CD4-positive, alpha-beta memory T cell (primary cell): Measurements from ENCODE around the gene ARID4A. TPM values are rescaled to one million over a fixed set of nuclear protein-coding genes. Genes with fewer than 3 reads are reported as not detected.
A peak's percentile ranks its signal among the peaks of the same experiment; 100 is the strongest.
"Not testable (repeated sequence)": the region's sequence is repeated elsewhere in the genome, so short reads cannot be mapped to it uniquely, and the experiment has no call there.

ENCODE experiments used
- CTCF ChIA-PET: fragments of 350-600 bp; sonication (Branson Sonifier 250); formaldehyde crosslinking; loops from one replicate; lab custom pipeline; 2021; ENCODE audit warnings: inconsistent platforms; ENCODE audit not compliant: partially characterized antibody; lab: Charles Lee
- POLR2A ChIA-PET: fragments of 350-600 bp; sonication (Branson Sonifier 250); formaldehyde crosslinking; loops from one replicate; lab custom pipeline; 2021; ENCODE audit not compliant: partially characterized antibody; lab: Charles Lee
- DNase-seq, 5 donors: peaks; one replicate each; pipeline versions ENCODE4 v3.0.0 to v3.0.0-alpha.2; 2020 to 2022; ENCODE audit warnings: mixed read lengths in 1 of 5
- H3K27ac ChIP-seq: one replicate; pipeline ENCODE4 v1.7.0; 2013; ENCODE audit warnings: low read depth, low read length
- H3K27me3 ChIP-seq: 2 replicates; pipeline ENCODE4 v1.7.0; 2013; ENCODE audit warnings: mild to moderate bottlenecking, low read length, moderate library complexity; ENCODE audit not compliant: insufficient read depth
- H3K36me3 ChIP-seq: 2 replicates; pipeline ENCODE4 v1.7.0; 2013; ENCODE audit warnings: mild to moderate bottlenecking, low read length, moderate library complexity; ENCODE audit not compliant: insufficient read depth
- H3K4me1 ChIP-seq: 2 replicates; pipeline ENCODE4 v1.7.0; 2013; ENCODE audit warnings: mild to moderate bottlenecking, low read length, moderate library complexity; ENCODE audit not compliant: insufficient read depth
- H3K4me3 ChIP-seq, 2 donors: one replicate each; pipeline ENCODE4 v1.7.0; 2013; ENCODE audit warnings: low read length in 2 of 2, mild to moderate bottlenecking in 1 of 2
- H3K9me3 ChIP-seq, 2 donors: one replicate each; pipeline ENCODE4 v1.7.0; 2013; ENCODE audit warnings: low read length in 2 of 2, control low read depth in 1 of 2; ENCODE audit not compliant: control insufficient read depth in 1 of 2
- H3K27ac Mint-ChIP-seq, 7 donors: one replicate each; pipeline ENCODE4 v1.8.0; 2020 to 2021; ENCODE audit warnings: mixed read lengths in 7 of 7, mild to moderate bottlenecking in 6 of 7, inconsistent platforms in 3 of 7, moderate library complexity in 3 of 7
- H3K27me3 Mint-ChIP-seq, 2 donors: one replicate each; pipeline ENCODE4 v1.8.0; 2020 to 2021; ENCODE audit warnings: mixed read lengths in 2 of 2
- H3K36me3 Mint-ChIP-seq, 2 donors: one replicate each; pipeline ENCODE4 v1.8.0; 2020 to 2021; ENCODE audit warnings: mixed read lengths in 2 of 2, inconsistent platforms in 1 of 2, mild to moderate bottlenecking in 1 of 2
- H3K4me1 Mint-ChIP-seq, 4 donors: one replicate each; pipeline ENCODE4 v1.8.0; 2020 to 2021; ENCODE audit warnings: mixed read lengths in 4 of 4, mild to moderate bottlenecking in 1 of 4
- H3K4me3 Mint-ChIP-seq, 8 donors: one replicate each; pipeline ENCODE4 v1.8.0; 2020 to 2021; ENCODE audit warnings: mixed read lengths in 8 of 8, mild to moderate bottlenecking in 7 of 8, moderate library complexity in 6 of 8, inconsistent platforms in 3 of 8
- H3K9me3 Mint-ChIP-seq, 8 donors: one replicate each; pipeline ENCODE4 v1.8.0; 2020 to 2021; ENCODE audit warnings: mixed read lengths in 8 of 8, mild to moderate bottlenecking in 5 of 8, inconsistent platforms in 3 of 8, moderate library complexity in 1 of 8
- intact Hi-C: fragments of 100-400 bp; cut with micrococcal nuclease; formaldehyde crosslinking; loops from one replicate; pipeline ENCODE4 v1.15.1; 2023
- polyA plus RNA-seq, 2 donors: library from polyadenylated mRNA; unstranded; fragments of 300-500 nt; fragmentation: Illumina TruSeq; gene quantifications; one replicate each; pipeline ENCODE4 v1.2.3, GENCODE V29; 2021
- total RNA-seq, 2 experiments: library from RNA; stranded (reverse); gene quantifications; one replicate each; pipeline ENCODE4 v1.2.3, GENCODE V29; 2021

Gene ARID4A
- total and polyA plus RNA-seq, 4 experiments from 2014 or later = 12.8 to 84.1 (median 58.8) TPM

DNA sequence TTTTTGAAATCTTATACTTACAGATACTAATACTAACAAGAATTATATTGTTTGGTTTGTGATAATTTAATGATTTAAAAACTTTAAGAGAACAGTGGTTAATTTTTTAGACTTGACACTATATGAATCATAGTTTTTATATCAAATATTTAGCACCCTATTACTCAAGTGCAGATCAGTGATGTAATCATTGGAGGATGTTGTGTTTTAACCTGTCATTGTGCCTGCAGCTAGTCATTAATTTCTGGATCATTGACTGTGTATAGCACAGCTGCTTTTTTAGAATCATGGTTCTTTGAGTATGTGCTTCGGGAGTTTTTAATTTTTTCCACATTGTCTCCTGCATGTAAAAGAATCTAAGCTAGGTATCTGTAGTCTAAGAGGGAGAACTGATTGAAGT is 17.3 kb downstream of the ARID4A start:
- Histone ChIP-seq H3K4me1 (peaks cover 5% of the 10 kb centered on the region), H3K9me3 (no peaks in the 10 kb centered on the region), H3K27ac (no peak overlapping the region), H3K4me3 (no peak overlapping the region), H3K36me3 (peaks cover 12% of the 10 kb centered on the region), H3K27me3 (no peaks in the 10 kb centered on the region)
- Mint-ChIP-seq H3K4me3 (no peak overlapping the region), H3K27ac (no peak overlapping the region), H3K27me3 (no peaks in the 10 kb centered on the region), H3K36me3 (peaks cover 24 to 48% of the 10 kb centered on the region in 2 donors), H3K9me3 (no peaks in the 10 kb centered on the region), H3K4me1 (peaks cover 2 to 9% (median 6%) of the 10 kb centered on the region in 4 donors)
- intact Hi-C loops = no loop called here
- CTCF ChIA-PET = interaction anchor here (1.3 kb wide), 1 partner anchor 12 kb away, joined by 3 read pairs; no protein-coding TSS in a partner anchor
- POLR2A ChIA-PET = no interaction called here
- DNase-seq = no peak

DNA sequence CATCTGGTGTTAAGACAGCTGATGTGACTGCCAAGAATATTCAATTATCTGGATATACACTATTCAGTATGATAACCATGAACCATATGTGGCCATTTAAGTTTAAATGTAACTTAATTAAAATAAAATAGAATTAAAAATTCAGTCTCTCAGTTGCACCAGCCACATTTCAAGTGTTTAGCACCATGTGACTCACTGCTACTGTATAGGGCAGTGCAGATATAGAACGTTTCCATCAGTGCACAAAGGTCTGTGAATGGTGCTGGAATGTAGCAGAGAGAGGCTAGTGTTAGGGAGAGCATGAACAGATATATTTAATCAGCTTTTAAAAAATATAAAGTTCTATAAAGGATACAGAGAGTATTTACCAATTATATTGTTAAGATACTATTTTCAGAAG is 28.7 kb downstream of the ARID4A start:
- CTCF ChIA-PET = interaction anchor here (1.0 to 2.2 kb wide), 3 partner anchors 11 to 69 kb away, joined by 3 to 9 read pairs (median 5); partner anchors contain the start of genes ARID4A and TOMM20L
- intact Hi-C loops = no loop called here

DNA sequence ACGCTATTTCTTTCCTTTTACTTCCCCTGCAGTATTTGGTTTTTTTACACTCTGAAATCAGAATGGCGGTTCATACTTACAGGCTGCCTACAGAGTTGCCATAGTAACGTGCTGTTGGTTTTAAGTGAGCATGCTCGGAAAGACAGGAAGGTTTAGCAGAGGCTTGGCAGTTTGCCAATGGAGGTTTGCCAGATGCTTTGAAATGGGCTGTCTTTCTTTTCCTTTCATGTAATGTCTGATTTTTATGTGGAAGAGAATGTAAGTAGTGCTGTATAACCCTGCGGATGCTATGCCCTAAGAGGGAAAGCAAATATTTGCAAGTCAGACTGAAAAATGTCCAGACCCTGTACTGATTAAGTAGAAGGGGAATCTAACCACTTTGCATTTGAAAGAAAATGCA is 32.8 kb downstream of the ARID4A start:
- H3K27ac ChIP-seq = peak overlapping the region; percentile 55
- no peak overlapping the region for H3K4me3 ChIP-seq
- ChIA-PET POLR2A (interaction anchor here (3.6 kb wide), 1 partner anchor 33 kb away, joined by 21 read pairs; the partner anchor contains the start of gene ARID4A), CTCF (no interaction called here)
- peaks cover 24% of the 10 kb centered on the region for H3K36me3 ChIP-seq
- H3K9me3 ChIP-seq = no peaks in the 10 kb centered on the region
- Mint-ChIP-seq H3K36me3 (peaks cover 25 to 46% of the 10 kb centered on the region in 2 donors), H3K9me3 (no peaks in the 10 kb centered on the region), H3K4me3 (peak overlapping the region; percentile 49 to 78 (median 71)), H3K4me1 (peaks cover 17 to 20% (median 17%) of the 10 kb centered on the region in 4 donors), H3K27me3 (no peaks in the 10 kb centered on the region), H3K27ac (peak overlapping the region; percentile 85 to 97 (median 95))
- intact Hi-C loops = loop anchor here (1.0 to 5.0 kb wide), 5 partner anchors 33 to 134 kb away; partner anchors contain the start of genes ARID4A, KIAA0586, PSMA3 and TIMM9
- H3K27me3 ChIP-seq = no peaks in the 10 kb centered on the region
- DNase-seq = peak; percentile 92 to 97 (median 96)
- peaks cover 21% of the 10 kb centered on the region for H3K4me1 ChIP-seq

More for the DNA sequence above, 28.7 kb downstream of the ARID4A start:
- Mint-ChIP-seq H3K36me3 (peaks cover 30 to 56% of the 10 kb centered on the region in 2 donors), H3K27ac (peak overlapping the region in 2 of 7 donors; percentile 17 to 79), H3K4me1 (peaks cover 10 to 15% (median 11%) of the 10 kb centered on the region in 4 donors), H3K9me3 (no peaks in the 10 kb centered on the region), H3K4me3 (no peak overlapping the region), H3K27me3 (no peaks in the 10 kb centered on the region)
- Histone ChIP-seq H3K4me3 (no peak overlapping the region), H3K9me3 (no peaks in the 10 kb centered on the region), H3K27me3 (no peaks in the 10 kb centered on the region), H3K36me3 (peaks cover 34% of the 10 kb centered on the region), H3K4me1 (peaks cover 16% of the 10 kb centered on the region), H3K27ac (no peak overlapping the region)
- no peak for DNase-seq
- POLR2A ChIA-PET = interaction anchor here (1.0 to 4.0 kb wide), 4 partner anchors 27 to 83 kb away, joined by 3 to 23 read pairs (median 3); partner anchors contain the start of genes ARID4A and TOMM20L

DNA sequence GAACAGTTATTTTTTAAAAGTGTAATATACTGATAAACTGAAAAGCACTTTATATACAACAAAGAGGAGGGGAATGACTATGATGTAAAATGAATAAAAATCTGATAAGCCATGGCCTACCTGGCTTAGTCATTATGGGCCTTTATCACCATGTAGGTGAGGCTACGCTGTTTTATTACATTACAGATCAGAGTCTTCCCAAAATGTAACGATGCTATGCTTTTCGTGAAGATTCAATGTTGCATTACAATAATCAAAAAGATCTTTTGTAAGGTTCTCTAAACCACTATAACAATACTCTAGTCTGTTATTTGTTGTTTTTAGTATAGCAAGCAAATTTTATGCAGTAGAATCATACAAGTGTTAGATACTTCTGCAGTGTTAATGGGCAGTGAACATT is 34.2 kb downstream of the ARID4A start:
- ChIA-PET CTCF (interaction anchor here (1.1 kb wide), 1 partner anchor 35 kb away, joined by 5 read pairs; the partner anchor contains the start of gene ARID4A), POLR2A (interaction anchor here (1.3 to 3.6 kb wide), 3 partner anchors 34 to 133 kb away, joined by 3 to 21 read pairs (median 3); partner anchors contain the start of genes ACTR10, ARID4A and KIAA0586)
- Mint-ChIP-seq H3K27ac (peak overlapping the region in 5 of 7 donors; percentile 15 to 54 (median 29)), H3K4me1 (peaks cover 16 to 18% (median 17%) of the 10 kb centered on the region in 4 donors), H3K9me3 (no peaks in the 10 kb centered on the region), H3K36me3 (peaks cover 23 to 47% of the 10 kb centered on the region in 2 donors), H3K4me3 (no peak overlapping the region), H3K27me3 (no peaks in the 10 kb centered on the region)
- H3K4me3 ChIP-seq = no peak overlapping the region
- intact Hi-C loops = loop anchor here (5.0 kb wide), 1 partner anchor 135 kb away; no protein-coding TSS in a partner anchor
- H3K27me3 ChIP-seq = no peaks in the 10 kb centered on the region
- H3K36me3 ChIP-seq = peaks cover 16% of the 10 kb centered on the region
- no peak for DNase-seq
- H3K27ac ChIP-seq = no peak overlapping the region
- peaks cover 21% of the 10 kb centered on the region for H3K4me1 ChIP-seq
- H3K9me3 ChIP-seq = no peaks in the 10 kb centered on the region

DNA sequence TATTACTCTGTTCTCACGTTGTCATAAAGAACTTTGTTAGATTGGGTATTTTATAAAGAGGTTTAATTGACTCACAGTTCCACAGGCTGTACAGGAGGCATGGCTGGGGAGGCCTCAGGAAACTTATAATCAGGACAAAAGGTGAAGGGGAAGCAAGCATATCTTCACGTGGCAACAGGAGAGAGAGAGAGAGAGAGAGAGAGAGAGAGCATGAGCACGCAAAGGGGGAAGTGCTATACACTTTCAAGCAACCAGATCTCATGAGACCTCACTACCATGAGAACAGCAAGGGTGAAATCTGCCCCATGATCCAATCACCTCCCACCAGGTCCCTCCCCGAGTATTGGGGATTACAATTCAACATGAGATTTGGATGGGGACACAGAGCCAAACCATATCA is 41.3 kb downstream of the ARID4A start:
- H3K36me3 ChIP-seq = peaks cover 25% of the 10 kb centered on the region
- H3K27ac ChIP-seq, H3K27me3 Mint-ChIP-seq, H3K27me3 ChIP-seq, H3K9me3 ChIP-seq, POLR2A ChIA-PET, DNase-seq, H3K4me3 ChIP-seq, H3K9me3 Mint-ChIP-seq, intact Hi-C loops, H3K4me3 Mint-ChIP-seq, H3K4me1 ChIP-seq: not testable (repeated sequence)
- CTCF ChIA-PET = interaction anchor here (2.2 kb wide), 1 partner anchor 19 kb away, joined by 5 read pairs; no protein-coding TSS in a partner anchor
- Mint-ChIP-seq H3K36me3 (peaks cover 40 to 53% of the 10 kb centered on the region in 2 donors), H3K27ac (peak overlapping the region in 1 of 7 donors; percentile 30), H3K4me1 (peaks cover 3 to 21% (median 7%) of the 10 kb centered on the region in 4 donors)

DNA sequence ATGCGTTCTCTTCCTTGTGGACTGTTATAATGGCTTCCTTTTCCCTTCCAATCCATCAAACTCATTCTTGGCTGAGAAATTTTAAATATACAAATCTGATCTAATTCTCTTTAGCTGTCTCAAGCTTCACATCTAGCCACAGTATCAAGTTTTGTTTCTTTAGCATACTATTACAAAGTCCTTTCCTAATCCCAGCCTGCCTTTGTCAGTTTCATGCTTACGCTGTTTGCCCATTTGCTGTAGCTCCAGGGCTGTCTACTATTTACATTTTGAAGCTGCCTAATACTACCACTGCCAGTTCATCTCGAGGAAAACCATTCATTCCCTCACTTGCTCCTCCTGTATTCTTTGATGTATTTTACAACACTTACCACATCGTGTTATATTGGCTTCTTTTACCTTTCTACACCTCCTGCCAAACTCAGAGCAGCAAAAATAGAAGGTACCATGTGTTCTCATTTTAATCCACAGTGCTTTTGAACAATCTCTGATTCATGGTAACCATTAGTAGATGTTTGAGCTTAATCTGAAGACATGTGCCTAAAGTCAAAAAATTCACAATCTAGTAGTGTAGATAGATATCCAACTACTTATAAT is 42.9 kb downstream of the ARID4A start:
- DNase-seq = no peak
- Histone ChIP-seq H3K36me3 (peaks cover 29% of the 10 kb centered on the region), H3K4me3 (no peak overlapping the region), H3K27me3 (no peaks in the 10 kb centered on the region), H3K9me3 (no peaks in the 10 kb centered on the region), H3K4me1 (no peaks in the 10 kb centered on the region), H3K27ac (no peak overlapping the region)
- Mint-ChIP-seq H3K36me3 (peaks cover 31 to 53% of the 10 kb centered on the region in 2 donors), H3K4me3 (no peak overlapping the region), H3K27ac (peak overlapping the region in 2 of 7 donors; percentile 18 to 44), H3K27me3 (no peaks in the 10 kb centered on the region), H3K9me3 (no peaks in the 10 kb centered on the region), H3K4me1 (peaks cover 0 to 14% (median 3%) of the 10 kb centered on the region in 4 donors)
- intact Hi-C loops = no loop called here
- CTCF ChIA-PET = interaction anchor here (2.2 kb wide), 1 partner anchor 17 kb away, joined by 5 read pairs; no protein-coding TSS in a partner anchor
- POLR2A ChIA-PET = no interaction called here

DNA sequence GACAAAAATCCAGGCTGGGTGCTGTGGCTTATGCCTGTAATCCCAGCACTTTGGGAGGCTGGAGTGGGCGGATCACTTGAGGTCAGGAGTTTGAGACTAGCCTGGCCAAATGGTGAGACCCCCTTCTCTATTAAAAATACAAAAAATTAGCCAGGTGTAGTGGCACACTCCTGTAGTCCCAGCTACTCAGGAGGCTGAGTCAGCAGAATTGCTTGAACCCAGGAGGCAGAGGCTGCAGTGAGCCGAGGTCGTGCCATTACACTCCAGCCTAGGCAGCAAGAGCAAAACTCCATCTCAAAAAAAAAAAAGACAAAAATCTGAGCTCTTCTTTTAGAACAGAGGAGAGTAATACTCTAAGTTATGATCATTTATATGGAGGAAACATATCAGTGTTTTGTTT is 45.2 kb downstream of the ARID4A start:
- H3K4me1 ChIP-seq, H3K27me3 Mint-ChIP-seq, H3K9me3 Mint-ChIP-seq, H3K4me3 ChIP-seq, H3K27ac ChIP-seq, DNase-seq, intact Hi-C loops, H3K27me3 ChIP-seq, CTCF ChIA-PET, POLR2A ChIA-PET, H3K4me3 Mint-ChIP-seq, H3K9me3 ChIP-seq: not testable (repeated sequence)
- peaks cover 48% of the 10 kb centered on the region for H3K36me3 ChIP-seq
- H3K36me3 Mint-ChIP-seq = peaks cover 34 to 56% of the 10 kb centered on the region in 2 donors
- H3K27ac Mint-ChIP-seq = peak overlapping the region in 3 of 7 donors; percentile 16 to 79 (median 63)
- H3K4me1 Mint-ChIP-seq = peaks cover 0 to 17% (median 3%) of the 10 kb centered on the region in 4 donors
